NT2/D1 (cell line): ENCODE results near the gene IQUB.
A peak's percentile ranks its signal among the peaks of the same experiment; 100 is the strongest.

Experiments
- DNase-seq: peaks from one replicate; pipeline ENCODE4 v3.0.0-alpha.2; 2011; ENCODE audit warnings: low read depth, low spot score
- H3K27me3 ChIP-seq: 2 replicates; pipeline ENCODE4 v1.6.0; 2011; ENCODE audit warnings: mild to moderate bottlenecking; ENCODE audit not compliant: insufficient read length, insufficient read depth
- H3K36me3 ChIP-seq: 2 replicates; pipeline ENCODE4 v1.6.1; 2011; ENCODE audit warnings: mild to moderate bottlenecking, low read length, mixed read lengths; ENCODE audit not compliant: insufficient read depth, insufficient read length
- H3K4me1 ChIP-seq: 2 replicates; pipeline ENCODE4 v1.5.1; 2011; ENCODE audit not compliant: insufficient read depth, insufficient read length
- H3K4me3 ChIP-seq: 2 replicates; pipeline ENCODE4 v1.5.1; 2011; ENCODE audit warnings: low read depth; ENCODE audit not compliant: insufficient read length
- H3K9ac ChIP-seq: 2 replicates; pipeline ENCODE4 v1.6.0; 2011; ENCODE audit warnings: low read depth; ENCODE audit not compliant: insufficient read length
- H3K9me3 ChIP-seq: 2 replicates; pipeline ENCODE4 v1.5.1; 2011; ENCODE audit warnings: mild to moderate bottlenecking, low read length; ENCODE audit not compliant: insufficient read depth
- SUZ12 ChIP-seq: IDR thresholded peaks from 2 replicates; pipeline ENCODE4 v1.6.1; 2011; ENCODE audit not compliant: insufficient read length, insufficient read depth; ENCODE audit errors: extremely low read depth
- YY1 ChIP-seq: IDR thresholded peaks from 2 replicates; pipeline ENCODE4 v1.6.1; 2011; ENCODE audit not compliant: insufficient read length, insufficient read depth
- ZNF274 ChIP-seq: IDR thresholded peaks from 2 replicates; pipeline ENCODE4 v1.6.1; 2011; ENCODE audit warnings: mild to moderate bottlenecking, low read depth, low read length

Gene IQUB

DNA sequence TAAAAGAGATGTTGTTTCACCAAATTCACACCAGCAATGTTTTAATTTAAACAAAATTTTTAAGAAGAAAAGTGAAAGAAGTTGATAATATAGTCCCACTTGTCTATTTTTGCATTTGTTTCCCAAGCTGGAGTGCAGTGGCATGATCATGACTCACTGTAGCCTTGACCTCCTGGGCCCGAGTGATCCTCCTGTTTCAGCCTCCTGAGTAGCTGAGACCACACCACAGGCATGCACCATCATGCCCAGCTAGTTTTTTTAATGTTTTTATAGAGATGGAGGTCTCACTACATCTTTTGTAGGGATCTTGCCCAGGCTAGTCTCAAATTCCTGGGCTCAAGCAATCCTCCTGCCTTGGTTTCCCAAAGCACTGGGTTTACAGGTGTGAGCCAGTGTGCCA, 37.3 kb upstream of the IQUB start:
- Histone ChIP-seq H3K4me3 (no peak overlapping the region), H3K36me3 (no peaks in the 10 kb centered on the region), H3K27me3 (no peaks in the 10 kb centered on the region), H3K9me3 (no peaks in the 10 kb centered on the region), H3K9ac (no peak overlapping the region), H3K4me1 (no peaks in the 10 kb centered on the region)
- TF ChIP-seq YY1 (no peak), ZNF274 (no peak), SUZ12 (no peak)
- DNase-seq, result no peak

GRCh38 chr7:123571187-123571586, 36.8 kb upstream of the IQUB start:
- H3K4me3 ChIP-seq, result no peak overlapping the region
- H3K4me1 ChIP-seq, result no peaks in the 10 kb centered on the region
- H3K9me3 ChIP-seq, result no peaks in the 10 kb centered on the region
- TF ChIP-seq SUZ12 (no peak), YY1 (no peak)
- no peak overlapping the region for H3K9ac ChIP-seq
- H3K27me3 ChIP-seq, result no peaks in the 10 kb centered on the region
- no peak for DNase-seq
- no peaks in the 10 kb centered on the region for H3K36me3 ChIP-seq

DNA sequence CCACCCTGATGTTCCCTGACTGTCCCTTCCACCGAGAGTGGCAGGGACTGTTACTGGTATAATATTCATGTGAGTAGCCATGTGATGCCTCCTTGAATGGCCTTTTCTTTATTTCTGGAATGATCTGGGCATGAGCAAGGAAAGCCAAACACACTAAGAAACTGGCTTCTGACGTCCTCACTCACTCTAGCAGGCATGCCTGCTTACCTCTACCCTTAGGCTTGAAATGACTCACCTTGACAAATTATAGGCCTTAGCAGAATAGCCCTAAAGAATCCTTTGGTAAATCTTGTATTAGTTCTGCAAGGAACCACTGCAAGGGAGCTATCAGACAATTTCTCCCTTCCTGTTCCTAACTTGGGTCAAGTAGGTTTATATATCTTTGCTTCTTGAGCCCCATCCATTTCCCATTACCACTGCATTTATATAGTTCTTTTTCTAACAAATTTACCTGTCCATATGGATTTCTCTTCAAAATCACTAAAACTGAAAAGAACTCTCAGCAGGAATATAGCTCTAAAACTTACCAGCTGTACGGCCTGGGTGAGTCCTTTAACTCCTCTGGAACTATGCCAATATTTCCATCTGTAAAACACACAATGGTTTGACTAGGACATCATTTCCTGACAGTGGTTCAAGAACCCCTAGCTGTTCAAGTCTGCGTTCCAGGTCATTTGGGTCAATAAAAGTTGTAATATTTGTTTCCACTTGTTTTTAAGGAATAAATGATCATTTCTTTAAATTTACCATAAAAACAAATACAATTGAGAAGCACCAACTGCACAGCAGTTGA, 36.2 kb upstream of the IQUB start:
- DNase-seq, result no peak
- Histone ChIP-seq H3K9ac (no peak overlapping the region), H3K36me3 (no peaks in the 10 kb centered on the region), H3K4me3 (no peak overlapping the region), H3K27me3 (no peaks in the 10 kb centered on the region), H3K4me1 (no peaks in the 10 kb centered on the region), H3K9me3 (no peaks in the 10 kb centered on the region)
- TF ChIP-seq ZNF274, result no peak
- TF ChIP-seq SUZ12, result no peak
- TF ChIP-seq YY1, result no peak

DNA sequence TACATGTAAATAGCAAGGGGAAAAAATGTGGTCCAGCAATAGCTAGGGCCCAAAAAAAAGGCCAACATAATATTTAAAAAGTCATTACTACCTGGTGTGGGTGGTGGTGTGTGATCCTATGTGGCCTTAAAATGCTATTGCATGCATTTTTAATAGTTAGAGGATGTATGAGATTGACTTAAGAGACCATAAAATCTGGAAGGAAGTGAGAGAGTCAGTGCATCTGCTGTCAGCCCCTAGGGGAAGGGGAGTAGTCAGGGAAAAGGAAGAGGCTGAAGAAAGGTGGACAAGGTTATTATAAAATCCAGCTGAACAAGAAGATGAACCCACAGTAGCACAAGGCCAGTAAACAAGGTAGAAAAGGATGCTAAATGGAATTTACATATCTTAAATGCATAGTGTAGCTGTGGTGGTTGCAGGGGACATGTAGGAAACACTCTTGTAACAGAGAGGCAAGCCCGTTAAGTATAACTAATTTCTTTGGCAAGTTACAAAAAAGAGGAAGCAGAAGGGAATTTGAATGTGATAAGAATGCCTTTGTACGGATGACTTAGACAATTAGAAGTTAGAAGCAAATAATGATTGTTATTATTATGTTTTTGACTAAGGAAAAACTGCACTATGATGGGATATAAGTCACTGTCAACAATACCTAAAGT, 35.1 kb upstream of the IQUB start:
- no peak for DNase-seq
- Histone ChIP-seq H3K4me3 (no peak overlapping the region), H3K9ac (no peak overlapping the region), H3K4me1 (no peaks in the 10 kb centered on the region), H3K27me3 (no peaks in the 10 kb centered on the region), H3K9me3 (no peaks in the 10 kb centered on the region), H3K36me3 (no peaks in the 10 kb centered on the region)
- no peak for TF ChIP-seq YY1
- no peak for TF ChIP-seq ZNF274
- TF ChIP-seq SUZ12, result no peak

- H3K9me3 ChIP-seq, result no peaks in the 10 kb centered on the region
- H3K27me3 ChIP-seq, result no peaks in the 10 kb centered on the region
- H3K9ac ChIP-seq, result no peak overlapping the region
- no peak for TF ChIP-seq SUZ12
- TF ChIP-seq YY1, result no peak
- TF ChIP-seq ZNF274, result no peak
- no peaks in the 10 kb centered on the region for H3K36me3 ChIP-seq
- DNase-seq, result no peak
- H3K4me3 ChIP-seq, result no peak overlapping the region
- H3K4me1 ChIP-seq, result no peaks in the 10 kb centered on the region
Observed at GRCh38 chr7:123562121-123562520, 27.7 kb upstream of the IQUB start.

DNA sequence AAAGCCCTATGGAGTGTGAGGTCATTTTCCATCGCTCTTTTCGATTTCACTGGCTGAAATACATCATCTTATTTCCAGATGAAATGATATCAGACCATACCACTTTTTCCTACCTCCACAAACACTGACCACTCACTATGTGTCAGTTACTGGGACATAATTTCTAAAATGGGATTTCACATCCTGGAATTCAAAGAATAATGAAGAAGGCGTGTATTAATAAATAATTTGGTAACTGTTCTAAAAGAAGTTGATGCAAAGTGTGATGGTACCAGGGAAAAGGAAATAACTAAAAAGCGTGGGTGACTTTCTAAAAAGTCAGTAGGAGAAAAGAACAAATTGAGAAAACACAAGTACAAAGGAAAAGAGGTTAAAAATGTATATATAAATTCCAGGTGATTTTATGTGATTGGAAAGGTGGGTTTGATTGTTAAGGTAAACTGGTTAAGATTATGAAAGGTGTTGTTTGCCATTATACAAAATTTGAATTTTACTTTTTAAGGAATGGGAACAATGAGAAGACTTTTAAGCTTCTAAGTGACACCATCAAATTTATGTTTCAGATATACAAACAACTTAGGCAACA, 24.0 kb upstream of the IQUB start:
- H3K4me1 ChIP-seq, result no peaks in the 10 kb centered on the region
- H3K9ac ChIP-seq, result peak overlapping the region; percentile 39
- no peaks in the 10 kb centered on the region for H3K9me3 ChIP-seq
- no peaks in the 10 kb centered on the region for H3K27me3 ChIP-seq
- TF ChIP-seq YY1, result no peak
- peaks cover 9% of the 10 kb centered on the region for H3K36me3 ChIP-seq
- H3K4me3 ChIP-seq, result peak overlapping the region; percentile 3
- no peak for DNase-seq

- peak; percentile 97 for DNase-seq
- peak within 1 kb of the TSS; percentile 96 for H3K4me3 ChIP-seq
- H3K9me3 ChIP-seq, result no peaks in the 10 kb centered on the region
- no peaks in the 10 kb centered on the region for H3K27me3 ChIP-seq
- no peaks in the 10 kb centered on the region for H3K4me1 ChIP-seq
- H3K9ac ChIP-seq, result peak within 1 kb of the TSS; percentile 94
- TF ChIP-seq SUZ12 (no peak), YY1 (peak; percentile 73)
- peaks cover 11% of the 10 kb centered on the region for H3K36me3 ChIP-seq
Observed at GRCh38 chr7:123557398-123558288, 23.2 kb upstream of the IQUB start, which contains the start of gene NDUFA5. Gene NDUFA5, minus strand, starts transcription at chr7:123557818. Its CDS starts 23 bp downstream, at chr7:123557795.
